WTC11 (cell line): ENCODE results near the gene ZNF48. TPM values are rescaled to one million over a fixed set of nuclear protein-coding genes. Genes with fewer than 3 reads are reported as not detected.

ENCODE experiments used
- ATAC-seq: fragments of 200-7000 bp; cut with Tn5 transposase; 2 replicates; pipeline ENCODE4 v1.10.0; 2021; ENCODE audit warnings: mild to moderate bottlenecking, moderate library complexity
- CTCF ChIA-PET: fragments of 300-600 bp; sonication (Branson Sonifier 250); formaldehyde crosslinking; loops from one replicate; lab custom pipeline; 2021; ENCODE audit warnings: antibody characterized with exemption; lab: Charles Lee
- POLR2A ChIA-PET: fragments of 350-600 bp; sonication (Branson Sonifier 250); formaldehyde crosslinking; loops from one replicate; lab custom pipeline; 2021; ENCODE audit warnings: antibody characterized with exemption; lab: Charles Lee
- DNase-seq: peaks from one replicate; pipeline ENCODE4 v3.0.0; 2021; ENCODE audit warnings: low spot score
- H3K27ac Mint-ChIP-seq: 2 replicates; pipeline ENCODE4 v1.8.0; 2021; ENCODE audit warnings: mixed read lengths
- H3K27me3 Mint-ChIP-seq: 2 replicates; pipeline ENCODE4 v1.8.0; 2021; ENCODE audit warnings: low read depth, mild to moderate bottlenecking, moderate library complexity, mixed read lengths
- H3K36me3 Mint-ChIP-seq: 2 replicates; pipeline ENCODE4 v1.8.0; 2021; ENCODE audit warnings: mixed read lengths
- H3K4me1 Mint-ChIP-seq: 2 replicates; pipeline ENCODE4 v1.8.0; 2022; ENCODE audit warnings: mixed read lengths
- H3K4me3 Mint-ChIP-seq: 2 replicates; pipeline ENCODE4 v1.8.0; 2021; ENCODE audit warnings: mild to moderate bottlenecking, moderate library complexity, mixed read lengths
- H3K9me3 Mint-ChIP-seq: 2 replicates; pipeline ENCODE4 v1.8.0; 2021; ENCODE audit warnings: mixed read lengths
- ATF2 ChIP-seq: sonication (generic); formaldehyde crosslinking; IDR thresholded peaks from 2 replicates; pipeline ENCODE4 v1.8.1; 2022; ENCODE audit warnings: low read depth, missing genetic modification reagents, borderline replicate concordance
- CDX4 ChIP-seq: fragments of 250-450 bp; sonication (Bioruptor Pico); IDR thresholded peaks from 2 replicates; pipeline ENCODE4 v1.9.0; 2021; ENCODE audit warnings: moderate library complexity, mild to moderate bottlenecking, inconsistent platforms, borderline replicate concordance
- CTCF ChIP-seq: fragments of 200-600 bp; IDR thresholded peaks from 2 replicates; pipeline ENCODE4 v1.8.0; 2022; ENCODE audit warnings: antibody characterized with exemption
- E2F1 ChIP-seq: sonication (generic); formaldehyde crosslinking; IDR thresholded peaks from 2 replicates; pipeline ENCODE4 v1.8.0; 2022; ENCODE audit warnings: mild to moderate bottlenecking, missing genetic modification reagents
- E2F4 ChIP-seq: sonication (generic); formaldehyde crosslinking; IDR thresholded peaks from 2 replicates; pipeline ENCODE4 v1.8.1; 2022; ENCODE audit warnings: low read depth, mild to moderate bottlenecking, moderate library complexity, missing genetic modification reagents, borderline replicate concordance
- E2F5 ChIP-seq: sonication (generic); formaldehyde crosslinking; IDR thresholded peaks from 2 replicates; pipeline ENCODE4 v1.8.1; 2022; ENCODE audit warnings: mild to moderate bottlenecking, moderate library complexity, missing genetic modification reagents
- EMX1 ChIP-seq: fragments of 250-450 bp; sonication (Bioruptor Pico); IDR thresholded peaks from 2 replicates; pipeline ENCODE4 v1.8.0; 2021; ENCODE audit warnings: mild to moderate bottlenecking
- ESRRA ChIP-seq: sonication (generic); formaldehyde crosslinking; IDR thresholded peaks from 2 replicates; pipeline ENCODE4 v1.8.1; 2022; ENCODE audit warnings: mild to moderate bottlenecking, missing genetic modification reagents, borderline replicate concordance
- GABPB1 ChIP-seq: sonication (generic); formaldehyde crosslinking; IDR thresholded peaks from 2 replicates; pipeline ENCODE4 v1.8.1; 2023; ENCODE audit warnings: mild to moderate bottlenecking, missing genetic modification reagents
- GRHL2 ChIP-seq: fragments of 250-450 bp; sonication (Bioruptor Pico); IDR thresholded peaks from 2 replicates; pipeline ENCODE4 v1.8.0; 2022; ENCODE audit warnings: mild to moderate bottlenecking, moderate library complexity; ENCODE audit not compliant: insufficient replicate concordance, severe bottlenecking
- HMGA2 ChIP-seq: fragments of 250-450 bp; sonication (Bioruptor Pico); IDR thresholded peaks from 2 replicates; pipeline ENCODE4 v1.4.0; 2021; ENCODE audit warnings: mild to moderate bottlenecking, moderate library complexity
- JUN ChIP-seq: sonication (generic); formaldehyde crosslinking; IDR thresholded peaks from 2 replicates; pipeline ENCODE4 v1.8.0; 2023; ENCODE audit warnings: mild to moderate bottlenecking, missing genetic modification reagents
- KAT7 ChIP-seq: sonication (generic); formaldehyde crosslinking; IDR thresholded peaks from 2 replicates; pipeline ENCODE4 v1.8.1; 2023; ENCODE audit warnings: missing genetic modification reagents, mild to moderate bottlenecking, borderline replicate concordance
- MYBL2 ChIP-seq: sonication (generic); formaldehyde crosslinking; IDR thresholded peaks from 2 replicates; pipeline ENCODE4 v1.8.1; 2023; ENCODE audit warnings: mild to moderate bottlenecking, moderate library complexity, missing genetic modification reagents
- NFE2L1 ChIP-seq: sonication (generic); formaldehyde crosslinking; IDR thresholded peaks from 2 replicates; pipeline ENCODE4 v1.8.1; 2023; ENCODE audit warnings: missing genetic modification reagents
- NFYB ChIP-seq: sonication (generic); formaldehyde crosslinking; conservative IDR thresholded peaks from 2 replicates; pipeline ENCODE4 v1.8.0; 2022; ENCODE audit warnings: low read depth, missing genetic modification reagents
- NR1H2 ChIP-seq: sonication (generic); formaldehyde crosslinking; IDR thresholded peaks from 2 replicates; pipeline ENCODE4 v1.9.0; 2021; ENCODE audit warnings: mild to moderate bottlenecking, moderate library complexity, missing genetic modification reagents
- SMAD4 ChIP-seq: sonication (generic); formaldehyde crosslinking; IDR thresholded peaks from 2 replicates; pipeline ENCODE4 v1.8.0; 2022; ENCODE audit warnings: mild to moderate bottlenecking, missing genetic modification reagents
- SOX15 ChIP-seq: fragments of 250-450 bp; sonication (Bioruptor Pico); IDR thresholded peaks from 2 replicates; pipeline ENCODE4 v1.9.0; 2021; ENCODE audit warnings: mild to moderate bottlenecking
- SP1 ChIP-seq: sonication (generic); formaldehyde crosslinking; conservative IDR thresholded peaks from 2 replicates; pipeline ENCODE4 v1.8.1; 2022; ENCODE audit warnings: missing genetic modification reagents
- ZNF232 ChIP-seq: sonication (generic); formaldehyde crosslinking; IDR thresholded peaks from 2 replicates; pipeline ENCODE4 v1.8.0; 2022; ENCODE audit warnings: mild to moderate bottlenecking, missing genetic modification reagents
- ZNF263 ChIP-seq: sonication (generic); formaldehyde crosslinking; IDR thresholded peaks from 2 replicates; pipeline ENCODE4 v1.8.1; 2022; ENCODE audit warnings: low read depth, mild to moderate bottlenecking, moderate library complexity, missing genetic modification reagents
- ZNF317 ChIP-seq: sonication (generic); formaldehyde crosslinking; IDR thresholded peaks from 2 replicates; pipeline ENCODE4 v1.8.1; 2023; ENCODE audit warnings: low read depth, mild to moderate bottlenecking, moderate library complexity, missing genetic modification reagents, borderline replicate concordance
- ZNF425 ChIP-seq: fragments of 250-450 bp; sonication (Bioruptor Pico); conservative IDR thresholded peaks from 2 replicates; pipeline ENCODE4 v1.9.0; 2021; ENCODE audit warnings: mild to moderate bottlenecking
- total RNA-seq: library from RNA; stranded (reverse); gene quantifications from 3 replicates; pipeline ENCODE4 v1.2.3, GENCODE V29; 2021

Gene ZNF48
- total RNA-seq, 1 experiment from 2014 or later: 39.3 TPM

GRCh38 chr16:30413112-30413806 lies 18.0 kb downstream of the ZNF48 start (continued):
- TF ChIP-seq SP1 (CRISPR knock-in tag): no peak
- no peak for TF ChIP-seq GABPB1
- no peak for TF ChIP-seq NR1H2 (CRISPR knock-in tag)
- no peak for TF ChIP-seq GRHL2

GRCh38 chr16:30414159-30414558 lies 18.9 kb downstream of the ZNF48 start:
- no peaks in the 10 kb centered on the region for H3K9me3 Mint-ChIP-seq
- DNase-seq (no peak), ATAC-seq (no peak)
- TF ChIP-seq ZNF263 (CRISPR knock-in tag) (no peak), EMX1 (CRISPR knock-in tag) (no peak), NFE2L1 (CRISPR knock-in tag) (no peak), CTCF (no peak), HMGA2 (CRISPR knock-in tag) (no peak), NFYB (no peak), E2F4 (CRISPR knock-in tag) (no peak), ZNF232 (CRISPR knock-in tag) (no peak), KAT7 (CRISPR knock-in tag) (no peak), E2F5 (CRISPR knock-in tag) (no peak), SMAD4 (CRISPR knock-in tag) (no peak), ESRRA (CRISPR knock-in tag) (no peak), SOX15 (no peak), ATF2 (no peak), JUN (CRISPR knock-in tag) (no peak), MYBL2 (CRISPR knock-in tag) (no peak), ZNF317 (no peak), CDX4 (CRISPR knock-in tag) (no peak), ZNF425 (no peak), E2F1 (CRISPR knock-in tag) (no peak)
- no peaks in the 10 kb centered on the region for H3K27me3 Mint-ChIP-seq
- ChIA-PET POLR2A (no interaction called here), CTCF (interaction anchor here (0.9 to 1.1 kb wide), 2 partner anchors 16 to 302 kb away, joined by 3 read pairs; partner anchors contain the start of gene DCTPP1)
- no peak overlapping the region for H3K27ac Mint-ChIP-seq
- no peak overlapping the region for H3K4me3 Mint-ChIP-seq
- H3K4me1 Mint-ChIP-seq: peaks cover 14% of the 10 kb centered on the region
- H3K36me3 Mint-ChIP-seq: peaks cover 21% of the 10 kb centered on the region
